GM23338 (cell line): ENCODE measurements around the gene QRICH1. TPM values are rescaled to one million over a fixed set of nuclear protein-coding genes. Genes with fewer than 3 reads are reported as not detected.

ENCODE experiments used
- ATAC-seq: fragments of 200-7000 bp; cut with Tn5 transposase; 3 replicates; pipeline ENCODE4 v1.9.1; 2020
- DNase-seq: peaks from one replicate; pipeline ENCODE4 v3.0.0-alpha.2; 2015; ENCODE audit warnings: low spot score
- H2AFZ ChIP-seq: fragments of 200-600 bp; sonication (generic); 2 replicates; pipeline ENCODE4 v1.8.0; 2016; ENCODE audit warnings: antibody characterized with exemption, mild to moderate bottlenecking, moderate library complexity
- H3F3A ChIP-seq: fragments of 200-600 bp; sonication (generic); replicated peaks from 2 replicates; pipeline ENCODE4 v1.8.0; 2017; ENCODE audit warnings: antibody characterized with exemption, mixed run types, low read depth
- H3K27ac ChIP-seq: fragments of 200-600 bp; sonication (generic); 2 replicates; pipeline ENCODE4 v1.6.1; 2016; ENCODE audit warnings: low read depth
- H3K27me3 ChIP-seq: fragments of 200-600 bp; sonication (generic); 2 replicates; pipeline ENCODE4 v1.8.0; 2016; ENCODE audit warnings: mild to moderate bottlenecking, mixed run types, moderate library complexity; ENCODE audit not compliant: insufficient read depth
- H3K36me3 ChIP-seq: fragments of 200-600 bp; sonication (generic); 2 replicates; pipeline ENCODE4 v1.8.0; 2016; ENCODE audit warnings: mild to moderate bottlenecking; ENCODE audit not compliant: insufficient read depth
- H3K4me1 ChIP-seq: fragments of 200-600 bp; sonication (generic); 2 replicates; pipeline ENCODE4 v1.8.0; 2016; ENCODE audit warnings: mild to moderate bottlenecking, moderate library complexity; ENCODE audit not compliant: insufficient read depth
- H3K4me2 ChIP-seq: fragments of 200-600 bp; sonication (generic); 2 replicates; pipeline ENCODE4 v1.7.1; 2017; ENCODE audit warnings: mixed run types
- H3K4me3 ChIP-seq: fragments of 200-600 bp; sonication (generic); 2 replicates; pipeline ENCODE4 v1.6.1; 2016; ENCODE audit warnings: mixed run types
- H3K79me2 ChIP-seq: fragments of 200-600 bp; sonication (generic); replicated peaks from 2 replicates; pipeline ENCODE4 v1.8.0; 2017; ENCODE audit warnings: mild to moderate bottlenecking; ENCODE audit not compliant: insufficient read depth
- H3K9me2 ChIP-seq: fragments of 200-600 bp; sonication (generic); 2 replicates; pipeline ENCODE4 v1.8.0; 2017; ENCODE audit not compliant: insufficient read depth
- H4K20me1 ChIP-seq: fragments of 200-600 bp; sonication (generic); replicated peaks from 2 replicates; pipeline ENCODE4 v1.8.0; 2017; ENCODE audit warnings: mild to moderate bottlenecking; ENCODE audit not compliant: insufficient read depth
- H3K27ac Mint-ChIP-seq: 2 replicates; pipeline ENCODE4 v1.8.0; 2020; ENCODE audit warnings: inconsistent platforms, mild to moderate bottlenecking, moderate library complexity, mixed read lengths
- H3K27me3 Mint-ChIP-seq: 3 replicates; pipeline ENCODE4 v1.8.0; 2022; ENCODE audit warnings: low read depth, mild to moderate bottlenecking, moderate library complexity, mixed read lengths, inconsistent platforms; ENCODE audit not compliant: insufficient read depth, poor library complexity
- H3K36me3 Mint-ChIP-seq: 3 replicates; pipeline ENCODE4 v1.8.0; 2021; ENCODE audit warnings: low read depth, mild to moderate bottlenecking, inconsistent platforms, moderate library complexity, mixed read lengths
- H3K4me1 Mint-ChIP-seq: 3 replicates; pipeline ENCODE4 v1.8.0; 2020; ENCODE audit warnings: mild to moderate bottlenecking, inconsistent platforms, mixed read lengths
- H3K4me3 Mint-ChIP-seq: 3 replicates; pipeline ENCODE4 v1.8.0; 2021; ENCODE audit warnings: moderate library complexity, mild to moderate bottlenecking, inconsistent platforms, mixed read lengths
- H3K9me3 Mint-ChIP-seq: 3 replicates; pipeline ENCODE4 v1.8.0; 2020; ENCODE audit warnings: moderate library complexity, mild to moderate bottlenecking, inconsistent platforms, mixed read lengths
- CREB1 ChIP-seq: fragments of 250-450 bp; sonication (Bioruptor Pico); IDR thresholded peaks from 2 replicates; pipeline ENCODE4 v1.5.0; 2020; ENCODE audit warnings: low read depth, mild to moderate bottlenecking, moderate library complexity
- EZH2 ChIP-seq: fragments of 200-600 bp; sonication (generic); IDR thresholded peaks from one replicate; pipeline ENCODE4 v1.8.0; 2017; ENCODE audit warnings: antibody characterized with exemption, mild to moderate bottlenecking, low read depth; ENCODE audit not compliant: unreplicated experiment
- NANOG ChIP-seq: IDR thresholded peaks from 2 replicates; pipeline ENCODE4 v1.6.1; 2016; ENCODE audit warnings: antibody characterized with exemption, borderline replicate concordance
- STAT1 ChIP-seq: IDR thresholded peaks from one replicate; pipeline ENCODE4 v1.6.1; 2016; ENCODE audit warnings: antibody characterized with exemption; ENCODE audit not compliant: unreplicated experiment
- ZNF114 ChIP-seq: fragments of 250-450 bp; sonication (Bioruptor Pico); IDR thresholded peaks from 2 replicates; pipeline ENCODE4 v1.5.0; 2020; ENCODE audit warnings: mild to moderate bottlenecking, moderate library complexity
- polyA plus RNA-seq: library from polyadenylated mRNA; unstranded; fragments of >200 nt; fragmentation: Nextera tagmentation; extraction: Ambion mirVana; gene quantifications from 2 replicates; pipeline ENCODE4 v1.2.1, GENCODE V29; 2016
- total RNA-seq: library from RNA; depleted of rRNA; stranded (reverse); fragments of >200 nt; shearing (Covaris generic); gene quantifications from 2 replicates; pipeline ENCODE4 v1.2.3, GENCODE V29; 2014
- TF ChIP-seq, protein P1 (sequence below): IDR thresholded peaks from one replicate; pipeline ENCODE4 v1.6.1; 2018; ENCODE audit warnings: antibody characterized with exemption; ENCODE audit not compliant: unreplicated experiment
- TF ChIP-seq, protein P2 (sequence below): fragments of 250-450 bp; sonication (Bioruptor Pico); IDR thresholded peaks from 2 replicates; pipeline ENCODE4 v1.5.0; 2020; ENCODE audit warnings: mild to moderate bottlenecking, moderate library complexity
- TF ChIP-seq, protein P3 (sequence below), 2 experiments: fragments of 200-600 bp in 1 of 2; sonication (generic) in 1 of 2; conservative IDR thresholded peaks; 2 replicates each; pipeline versions ENCODE4 v1.5.1 to v1.6.1; 2016 to 2017; ENCODE audit warnings: antibody characterized with exemption in 2 of 2, low read depth in 2 of 2, mild to moderate bottlenecking in 2 of 2, moderate library complexity in 1 of 2

The QRICH1 gene
- total and polyA plus RNA-seq, 2 experiments from 2014 or later, result 66.9 to 149 TPM

DNA sequence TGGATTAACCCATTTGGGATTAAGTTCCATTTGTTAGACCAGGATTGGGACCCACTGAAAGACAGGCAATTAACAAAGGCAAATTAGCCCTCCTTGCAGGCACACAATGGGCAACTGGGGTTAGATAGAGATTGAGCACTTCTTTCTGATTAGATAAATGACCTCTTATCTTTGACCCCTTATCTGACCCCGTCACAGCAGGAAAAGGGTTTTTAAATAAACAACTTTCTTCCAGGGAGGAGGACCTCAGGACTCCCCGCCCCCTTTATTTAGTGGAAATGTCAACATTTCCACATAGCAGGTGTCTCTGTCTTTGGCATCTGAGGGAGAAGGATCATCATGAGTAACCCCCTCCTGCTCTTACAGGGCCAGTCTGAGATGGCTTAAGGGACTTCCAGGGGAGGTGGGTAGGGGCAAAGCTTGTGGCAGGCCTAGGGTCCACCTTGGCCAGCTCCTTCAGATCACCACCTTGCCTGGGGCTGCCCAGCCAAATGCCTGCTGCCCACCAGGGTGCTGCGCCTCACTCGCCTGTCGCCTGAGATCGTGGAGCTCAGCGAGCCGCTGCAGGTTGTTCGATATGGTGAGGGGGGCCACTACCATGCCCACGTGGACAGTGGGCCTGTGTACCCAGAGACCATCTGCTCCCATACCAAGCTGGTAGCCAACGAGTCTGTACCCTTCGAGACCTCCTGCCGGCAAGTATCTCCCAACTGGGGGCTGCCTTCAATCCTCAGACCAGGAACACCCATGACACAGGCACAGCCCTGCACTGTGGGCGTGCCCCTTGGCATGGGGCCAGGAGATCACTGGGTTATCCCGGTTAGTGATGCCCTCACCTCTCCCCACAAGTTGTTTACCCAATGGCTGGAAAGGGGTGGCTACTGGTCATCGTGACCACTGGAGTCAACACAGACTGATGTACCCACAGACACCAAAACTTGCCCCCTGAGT, 89.2 kb downstream of the QRICH1 start:
- peaks cover 15% of the 10 kb centered on the region for H4K20me1 ChIP-seq
- Mint-ChIP-seq H3K27ac (no peak overlapping the region), H3K4me3 (no peak overlapping the region), H3K27me3 (peaks cover 11% of the 10 kb centered on the region), H3K9me3 (peaks cover 3% of the 10 kb centered on the region; the same call in 2 of the 3 replicates), H3K4me1 (peaks cover 26% of the 10 kb centered on the region), H3K36me3 (peaks cover 14% of the 10 kb centered on the region)
- no peaks in the 10 kb centered on the region; the same call in 1 of the 2 replicates for H3K9me2 ChIP-seq
- ATAC-seq (no peak), DNase-seq (no peak)
- 0 out of 2 replicates have a peak, but pooled peaks cover 5% of the 10 kb centered on the region for H3F3A ChIP-seq
- no peak for TF ChIP-seq NANOG
- no peak for TF ChIP-seq CREB1
- H3K4me3 ChIP-seq, result no peak overlapping the region
- H3K79me2 ChIP-seq, result peaks cover 22% of the 10 kb centered on the region
- no peak overlapping the region for H3K27ac ChIP-seq
- no peaks in the 10 kb centered on the region for H3K27me3 ChIP-seq
- no peaks in the 10 kb centered on the region for H3K36me3 ChIP-seq
- H3K4me2 ChIP-seq, result no peak overlapping the region
- peaks cover 15% of the 10 kb centered on the region for H3K4me1 ChIP-seq
- H2AFZ ChIP-seq, result no peak overlapping the region

DNA sequence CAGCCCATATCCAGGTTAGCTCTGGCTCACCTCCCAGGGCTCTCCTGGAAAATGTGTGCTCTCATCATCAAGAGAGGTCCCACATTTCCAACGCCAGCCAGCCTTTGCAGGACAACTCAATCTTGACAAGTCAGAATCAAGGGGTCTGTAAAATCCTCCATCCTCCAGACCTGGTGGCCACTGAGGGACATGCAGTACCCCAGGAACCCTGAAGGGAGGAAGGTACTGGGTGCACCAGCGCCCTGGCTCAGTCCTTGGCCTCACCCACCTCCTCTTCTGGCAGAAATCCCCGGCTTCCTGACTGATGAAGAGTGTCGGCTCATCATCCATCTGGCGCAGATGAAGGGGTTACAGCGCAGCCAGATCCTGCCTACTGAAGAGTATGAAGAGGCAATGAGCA, 92.7 kb downstream of the QRICH1 start:
- H3K36me3 Mint-ChIP-seq, result no peaks in the 10 kb centered on the region; the same call in 2 of the 3 replicates
- Histone ChIP-seq H4K20me1 (no peaks in the 10 kb centered on the region; the same call in 1 of the 2 replicates), H3K27ac (no peak overlapping the region), H3K36me3 (no peaks in the 10 kb centered on the region), H3K4me1 (peaks cover 11% of the 10 kb centered on the region), H3K27me3 (no peaks in the 10 kb centered on the region), H3K4me3 (no peak overlapping the region), H3F3A (0 out of 2 replicates have a peak, but pooled peaks cover under 1% of the 10 kb centered on the region), H3K4me2 (no peak overlapping the region), H2AFZ (no peak overlapping the region), H3K9me2 (no peaks in the 10 kb centered on the region; the same call in 1 of the 2 replicates), H3K79me2 (no peaks in the 10 kb centered on the region)
- H3K4me1 Mint-ChIP-seq, result peaks cover 23% of the 10 kb centered on the region
- ATAC-seq, result peak; percentile 17; the same call in 2 of the 3 replicates
- no peak for DNase-seq
- no peak overlapping the region for H3K27ac Mint-ChIP-seq
- peaks cover 4% of the 10 kb centered on the region for H3K27me3 Mint-ChIP-seq
- no peaks in the 10 kb centered on the region for H3K9me3 Mint-ChIP-seq
- H3K4me3 Mint-ChIP-seq, result no peak overlapping the region
- TF ChIP-seq, protein P1, sequence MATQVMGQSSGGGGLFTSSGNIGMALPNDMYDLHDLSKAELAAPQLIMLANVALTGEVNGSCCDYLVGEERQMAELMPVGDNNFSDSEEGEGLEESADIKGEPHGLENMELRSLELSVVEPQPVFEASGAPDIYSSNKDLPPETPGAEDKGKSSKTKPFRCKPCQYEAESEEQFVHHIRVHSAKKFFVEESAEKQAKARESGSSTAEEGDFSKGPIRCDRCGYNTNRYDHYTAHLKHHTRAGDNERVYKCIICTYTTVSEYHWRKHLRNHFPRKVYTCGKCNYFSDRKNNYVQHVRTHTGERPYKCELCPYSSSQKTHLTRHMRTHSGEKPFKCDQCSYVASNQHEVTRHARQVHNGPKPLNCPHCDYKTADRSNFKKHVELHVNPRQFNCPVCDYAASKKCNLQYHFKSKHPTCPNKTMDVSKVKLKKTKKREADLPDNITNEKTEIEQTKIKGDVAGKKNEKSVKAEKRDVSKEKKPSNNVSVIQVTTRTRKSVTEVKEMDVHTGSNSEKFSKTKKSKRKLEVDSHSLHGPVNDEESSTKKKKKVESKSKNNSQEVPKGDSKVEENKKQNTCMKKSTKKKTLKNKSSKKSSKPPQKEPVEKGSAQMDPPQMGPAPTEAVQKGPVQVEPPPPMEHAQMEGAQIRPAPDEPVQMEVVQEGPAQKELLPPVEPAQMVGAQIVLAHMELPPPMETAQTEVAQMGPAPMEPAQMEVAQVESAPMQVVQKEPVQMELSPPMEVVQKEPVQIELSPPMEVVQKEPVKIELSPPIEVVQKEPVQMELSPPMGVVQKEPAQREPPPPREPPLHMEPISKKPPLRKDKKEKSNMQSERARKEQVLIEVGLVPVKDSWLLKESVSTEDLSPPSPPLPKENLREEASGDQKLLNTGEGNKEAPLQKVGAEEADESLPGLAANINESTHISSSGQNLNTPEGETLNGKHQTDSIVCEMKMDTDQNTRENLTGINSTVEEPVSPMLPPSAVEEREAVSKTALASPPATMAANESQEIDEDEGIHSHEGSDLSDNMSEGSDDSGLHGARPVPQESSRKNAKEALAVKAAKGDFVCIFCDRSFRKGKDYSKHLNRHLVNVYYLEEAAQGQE, result no peak
- TF ChIP-seq, protein P2, sequence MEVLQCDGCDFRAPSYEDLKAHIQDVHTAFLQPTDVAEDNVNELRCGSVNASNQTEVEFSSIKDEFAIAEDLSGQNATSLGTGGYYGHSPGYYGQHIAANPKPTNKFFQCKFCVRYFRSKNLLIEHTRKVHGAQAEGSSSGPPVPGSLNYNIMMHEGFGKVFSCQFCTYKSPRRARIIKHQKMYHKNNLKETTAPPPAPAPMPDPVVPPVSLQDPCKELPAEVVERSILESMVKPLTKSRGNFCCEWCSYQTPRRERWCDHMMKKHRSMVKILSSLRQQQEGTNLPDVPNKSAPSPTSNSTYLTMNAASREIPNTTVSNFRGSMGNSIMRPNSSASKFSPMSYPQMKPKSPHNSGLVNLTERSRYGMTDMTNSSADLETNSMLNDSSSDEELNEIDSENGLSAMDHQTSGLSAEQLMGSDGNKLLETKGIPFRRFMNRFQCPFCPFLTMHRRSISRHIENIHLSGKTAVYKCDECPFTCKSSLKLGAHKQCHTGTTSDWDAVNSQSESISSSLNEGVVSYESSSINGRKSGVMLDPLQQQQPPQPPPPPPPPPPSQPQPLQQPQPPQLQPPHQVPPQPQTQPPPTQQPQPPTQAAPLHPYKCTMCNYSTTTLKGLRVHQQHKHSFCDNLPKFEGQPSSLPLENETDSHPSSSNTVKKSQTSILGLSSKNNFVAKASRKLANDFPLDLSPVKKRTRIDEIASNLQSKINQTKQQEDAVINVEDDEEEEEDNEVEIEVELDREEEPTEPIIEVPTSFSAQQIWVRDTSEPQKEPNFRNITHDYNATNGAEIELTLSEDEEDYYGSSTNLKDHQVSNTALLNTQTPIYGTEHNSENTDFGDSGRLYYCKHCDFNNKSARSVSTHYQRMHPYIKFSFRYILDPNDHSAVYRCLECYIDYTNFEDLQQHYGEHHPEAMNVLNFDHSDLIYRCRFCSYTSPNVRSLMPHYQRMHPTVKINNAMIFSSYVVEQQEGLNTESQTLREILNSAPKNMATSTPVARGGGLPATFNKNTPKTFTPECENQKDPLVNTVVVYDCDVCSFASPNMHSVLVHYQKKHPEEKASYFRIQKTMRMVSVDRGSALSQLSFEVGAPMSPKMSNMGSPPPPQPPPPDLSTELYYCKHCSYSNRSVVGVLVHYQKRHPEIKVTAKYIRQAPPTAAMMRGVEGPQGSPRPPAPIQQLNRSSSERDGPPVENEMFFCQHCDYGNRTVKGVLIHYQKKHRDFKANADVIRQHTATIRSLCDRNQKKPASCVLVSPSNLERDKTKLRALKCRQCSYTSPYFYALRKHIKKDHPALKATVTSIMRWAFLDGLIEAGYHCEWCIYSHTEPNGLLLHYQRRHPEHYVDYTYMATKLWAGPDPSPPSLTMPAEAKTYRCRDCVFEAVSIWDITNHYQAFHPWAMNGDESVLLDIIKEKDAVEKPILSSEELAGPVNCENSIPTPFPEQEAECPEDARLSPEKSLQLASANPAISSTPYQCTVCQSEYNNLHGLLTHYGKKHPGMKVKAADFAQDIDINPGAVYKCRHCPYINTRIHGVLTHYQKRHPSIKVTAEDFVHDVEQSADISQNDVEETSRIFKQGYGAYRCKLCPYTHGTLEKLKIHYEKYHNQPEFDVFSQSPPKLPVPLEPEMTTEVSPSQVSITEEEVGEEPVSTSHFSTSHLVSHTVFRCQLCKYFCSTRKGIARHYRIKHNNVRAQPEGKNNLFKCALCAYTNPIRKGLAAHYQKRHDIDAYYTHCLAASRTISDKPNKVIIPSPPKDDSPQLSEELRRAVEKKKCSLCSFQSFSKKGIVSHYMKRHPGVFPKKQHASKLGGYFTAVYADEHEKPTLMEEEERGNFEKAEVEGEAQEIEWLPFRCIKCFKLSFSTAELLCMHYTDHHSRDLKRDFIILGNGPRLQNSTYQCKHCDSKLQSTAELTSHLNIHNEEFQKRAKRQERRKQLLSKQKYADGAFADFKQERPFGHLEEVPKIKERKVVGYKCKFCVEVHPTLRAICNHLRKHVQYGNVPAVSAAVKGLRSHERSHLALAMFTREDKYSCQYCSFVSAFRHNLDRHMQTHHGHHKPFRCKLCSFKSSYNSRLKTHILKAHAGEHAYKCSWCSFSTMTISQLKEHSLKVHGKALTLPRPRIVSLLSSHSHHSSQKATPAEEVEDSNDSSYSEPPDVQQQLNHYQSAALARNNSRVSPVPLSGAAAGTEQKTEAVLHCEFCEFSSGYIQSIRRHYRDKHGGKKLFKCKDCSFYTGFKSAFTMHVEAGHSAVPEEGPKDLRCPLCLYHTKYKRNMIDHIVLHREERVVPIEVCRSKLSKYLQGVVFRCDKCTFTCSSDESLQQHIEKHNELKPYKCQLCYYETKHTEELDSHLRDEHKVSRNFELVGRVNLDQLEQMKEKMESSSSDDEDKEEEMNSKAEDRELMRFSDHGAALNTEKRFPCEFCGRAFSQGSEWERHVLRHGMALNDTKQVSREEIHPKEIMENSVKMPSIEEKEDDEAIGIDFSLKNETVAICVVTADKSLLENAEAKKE (CRISPR knock-in tag), result no peak
- no peak for TF ChIP-seq STAT1
- TF ChIP-seq, protein P3, sequence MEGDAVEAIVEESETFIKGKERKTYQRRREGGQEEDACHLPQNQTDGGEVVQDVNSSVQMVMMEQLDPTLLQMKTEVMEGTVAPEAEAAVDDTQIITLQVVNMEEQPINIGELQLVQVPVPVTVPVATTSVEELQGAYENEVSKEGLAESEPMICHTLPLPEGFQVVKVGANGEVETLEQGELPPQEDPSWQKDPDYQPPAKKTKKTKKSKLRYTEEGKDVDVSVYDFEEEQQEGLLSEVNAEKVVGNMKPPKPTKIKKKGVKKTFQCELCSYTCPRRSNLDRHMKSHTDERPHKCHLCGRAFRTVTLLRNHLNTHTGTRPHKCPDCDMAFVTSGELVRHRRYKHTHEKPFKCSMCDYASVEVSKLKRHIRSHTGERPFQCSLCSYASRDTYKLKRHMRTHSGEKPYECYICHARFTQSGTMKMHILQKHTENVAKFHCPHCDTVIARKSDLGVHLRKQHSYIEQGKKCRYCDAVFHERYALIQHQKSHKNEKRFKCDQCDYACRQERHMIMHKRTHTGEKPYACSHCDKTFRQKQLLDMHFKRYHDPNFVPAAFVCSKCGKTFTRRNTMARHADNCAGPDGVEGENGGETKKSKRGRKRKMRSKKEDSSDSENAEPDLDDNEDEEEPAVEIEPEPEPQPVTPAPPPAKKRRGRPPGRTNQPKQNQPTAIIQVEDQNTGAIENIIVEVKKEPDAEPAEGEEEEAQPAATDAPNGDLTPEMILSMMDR (conservative IDR thresholded peaks at IDR 0.05; ENCODE audit: low read depth in 2 of 2), result no peak; a peak in 1 of 4 replicates
- TF ChIP-seq ZNF114 (CRISPR knock-in tag), result no peak
- TF ChIP-seq EZH2, result no peak
